Mesendoderm (in vitro differentiated cells): ENCODE measurements around the gene SRGAP3.

Source experiments
- DNase-seq: peaks from one replicate; pipeline ENCODE4 v3.0.0; 2013
- H2AK5ac ChIP-seq: 2 replicates; pipeline ENCODE4 v1.6.1; 2013; ENCODE audit warnings: low read length, inconsistent platforms
- H2BK120ac ChIP-seq: 2 replicates; pipeline ENCODE4 v1.6.1; 2013; ENCODE audit warnings: low read depth, mild to moderate bottlenecking, low read length, moderate library complexity, mixed read lengths
- H2BK15ac ChIP-seq: replicated peaks from 2 replicates; pipeline ENCODE4 v1.6.1; 2013; ENCODE audit warnings: low read depth, mild to moderate bottlenecking, moderate library complexity
- H2BK5ac ChIP-seq: 2 replicates; pipeline ENCODE4 v1.6.1; 2013; ENCODE audit warnings: low read length, inconsistent platforms
- H3K18ac ChIP-seq: 2 replicates; pipeline ENCODE4 v1.6.1; 2013; ENCODE audit warnings: mild to moderate bottlenecking, low read length, mixed read lengths
- H3K23ac ChIP-seq: one replicate; pipeline ENCODE4 v1.6.1; 2013; ENCODE audit warnings: low read length
- H3K27ac ChIP-seq: 2 replicates; pipeline ENCODE4 v1.5.1; 2013; ENCODE audit warnings: low read depth, mild to moderate bottlenecking, inconsistent platforms, low read length, moderate library complexity
- H3K27me3 ChIP-seq: 2 replicates; pipeline ENCODE4 v1.6.1; 2013; ENCODE audit warnings: low read length, control low read depth, mild to moderate bottlenecking, inconsistent platforms; ENCODE audit not compliant: insufficient read depth, poor library complexity
- H3K36me3 ChIP-seq: 2 replicates; pipeline ENCODE4 v1.6.1; 2013; ENCODE audit warnings: low read length, inconsistent platforms; ENCODE audit not compliant: control insufficient read depth, insufficient read depth
- H3K4ac ChIP-seq: one replicate; pipeline ENCODE4 v1.6.1; 2013; ENCODE audit warnings: low read depth, mild to moderate bottlenecking, low read length, moderate library complexity
- H3K4me1 ChIP-seq: 2 replicates; pipeline ENCODE4 v1.6.1; 2013; ENCODE audit warnings: low read depth, low read length, inconsistent platforms; ENCODE audit not compliant: control insufficient read depth
- H3K4me2 ChIP-seq: 2 replicates; pipeline ENCODE4 v1.6.1; 2013; ENCODE audit warnings: low read length
- H3K4me3 ChIP-seq: 2 replicates; pipeline ENCODE4 v1.5.1; 2013; ENCODE audit warnings: mild to moderate bottlenecking, low read length
- H3K56ac ChIP-seq: one replicate; pipeline ENCODE4 v1.6.1; 2013; ENCODE audit warnings: low read length
- H3K79me1 ChIP-seq: 2 replicates; pipeline ENCODE4 v1.6.1; 2013; ENCODE audit warnings: low read length, inconsistent platforms
- H3K79me2 ChIP-seq: 2 replicates; pipeline ENCODE4 v1.6.1; 2013; ENCODE audit warnings: mild to moderate bottlenecking, low read length; ENCODE audit not compliant: control insufficient read depth, insufficient read depth
- H3K9ac ChIP-seq: 2 replicates; pipeline ENCODE4 v1.6.1; 2013; ENCODE audit warnings: low read length, inconsistent platforms
- H4K5ac ChIP-seq: one replicate; pipeline ENCODE4 v1.6.1; 2013; ENCODE audit warnings: low read length
- H4K8ac ChIP-seq: one replicate; pipeline ENCODE4 v1.6.1; 2013; ENCODE audit warnings: low read depth, mild to moderate bottlenecking, control low read depth, low read length, moderate library complexity
- WGBS: extraction: QIAGEN DNeasy Blood & Tissue Kit; methylation state at CpG from one replicate; pipeline ENCODE4 v1.1.7; 2013; ENCODE audit warnings: low lambda C conversion rate, missing lambda C conversion rate; ENCODE audit not compliant: insufficient coverage; ENCODE audit errors: extremely low coverage; 5-methylcytosine and 5-hydroxymethylcytosine counted together

The SRGAP3 gene

GRCh38 chr3:9020426-9020825 lies 229.0 kb downstream of the SRGAP3 start:
- Histone ChIP-seq H2BK120ac (no peak overlapping the region), H3K27me3 (no peaks in the 10 kb centered on the region), H3K4ac (no peak overlapping the region), H3K56ac (no peak overlapping the region), H3K4me3 (no peak overlapping the region), H2BK5ac (no peak overlapping the region), H2AK5ac (no peak overlapping the region), H3K79me2 (no peaks in the 10 kb centered on the region), H3K4me1 (no peaks in the 10 kb centered on the region), H3K27ac (no peak overlapping the region), H2BK15ac (no peak overlapping the region), H3K36me3 (no peaks in the 10 kb centered on the region), H3K9ac (no peak overlapping the region), H4K8ac (no peak overlapping the region), H3K18ac (no peak overlapping the region), H3K23ac (no peak overlapping the region), H3K79me1 (no peaks in the 10 kb centered on the region), H3K4me2 (no peak overlapping the region), H4K5ac (no peak overlapping the region)
- DNase-seq, result no peak
- no CpG with 5 or more reads among the region's 6 CpGs for WGBS

GRCh38 chr3:9019259-9019961 lies 230.0 kb downstream of the SRGAP3 start:
- Histone ChIP-seq H4K5ac (no peak overlapping the region), H3K9ac (no peak overlapping the region), H3K18ac (no peak overlapping the region), H3K27me3 (no peaks in the 10 kb centered on the region), H2BK15ac (no peak overlapping the region), H2BK5ac (no peak overlapping the region), H3K23ac (no peak overlapping the region), H3K79me2 (no peaks in the 10 kb centered on the region), H2BK120ac (no peak overlapping the region), H3K4me1 (no peaks in the 10 kb centered on the region), H4K8ac (no peak overlapping the region), H3K4ac (no peak overlapping the region), H3K4me3 (no peak overlapping the region), H3K27ac (no peak overlapping the region), H3K56ac (no peak overlapping the region), H3K4me2 (no peak overlapping the region), H2AK5ac (no peak overlapping the region), H3K79me1 (no peaks in the 10 kb centered on the region), H3K36me3 (no peaks in the 10 kb centered on the region)
- no CpG with 5 or more reads among the region's 5 CpGs for WGBS
- no peak for DNase-seq

- no peak overlapping the region for H2AK5ac ChIP-seq
These were observed 234.2 kb downstream of the SRGAP3 start for GRCh38 chr3:9015250-9015649.

GRCh38 chr3:9013782-9014563 lies 235.5 kb downstream of the SRGAP3 start:
- Histone ChIP-seq H3K79me2 (no peaks in the 10 kb centered on the region), H2BK15ac (no peak overlapping the region), H3K4ac (no peak overlapping the region), H3K4me3 (no peak overlapping the region), H3K9ac (no peak overlapping the region), H3K23ac (no peak overlapping the region), H2AK5ac (no peak overlapping the region), H3K4me1 (no peaks in the 10 kb centered on the region), H4K5ac (no peak overlapping the region), H3K79me1 (no peaks in the 10 kb centered on the region), H2BK120ac (no peak overlapping the region), H4K8ac (no peak overlapping the region), H2BK5ac (no peak overlapping the region), H3K27ac (no peak overlapping the region), H3K36me3 (no peaks in the 10 kb centered on the region), H3K4me2 (no peak overlapping the region), H3K27me3 (no peaks in the 10 kb centered on the region), H3K56ac (no peak overlapping the region), H3K18ac (no peak overlapping the region)
- DNase-seq, result no peak
- no CpG with 5 or more reads among the region's 15 CpGs for WGBS

More at GRCh38 chr3:9015250-9015649, 234.2 kb downstream of the SRGAP3 start:
- Histone ChIP-seq H2BK5ac (no peak overlapping the region), H3K18ac (no peak overlapping the region), H3K23ac (no peak overlapping the region), H3K27ac (no peak overlapping the region), H3K27me3 (no peaks in the 10 kb centered on the region), H3K4me2 (no peak overlapping the region), H2BK15ac (no peak overlapping the region), H3K9ac (no peak overlapping the region), H3K4me3 (no peak overlapping the region), H3K4ac (no peak overlapping the region), H3K36me3 (no peaks in the 10 kb centered on the region), H4K5ac (no peak overlapping the region), H3K79me1 (no peaks in the 10 kb centered on the region), H3K4me1 (no peaks in the 10 kb centered on the region), H2BK120ac (no peak overlapping the region), H3K56ac (no peak overlapping the region), H3K79me2 (no peaks in the 10 kb centered on the region), H4K8ac (no peak overlapping the region)
- no peak for DNase-seq
- WGBS, result no CpG with 5 or more reads among the region's 7 CpGs

GRCh38 chr3:9012521-9012920 lies 236.9 kb downstream of the SRGAP3 start:
- Histone ChIP-seq H3K4me3 (no peak overlapping the region), H2BK120ac (no peak overlapping the region), H3K27ac (no peak overlapping the region), H3K79me2 (no peaks in the 10 kb centered on the region), H3K79me1 (no peaks in the 10 kb centered on the region), H4K5ac (no peak overlapping the region), H4K8ac (no peak overlapping the region), H3K56ac (no peak overlapping the region), H3K23ac (no peak overlapping the region), H3K36me3 (no peaks in the 10 kb centered on the region), H2BK5ac (no peak overlapping the region), H3K4me1 (no peaks in the 10 kb centered on the region), H2BK15ac (no peak overlapping the region), H3K4ac (no peak overlapping the region), H3K27me3 (no peaks in the 10 kb centered on the region), H2AK5ac (no peak overlapping the region), H3K18ac (no peak overlapping the region), H3K9ac (no peak overlapping the region), H3K4me2 (no peak overlapping the region)
- no peak for DNase-seq
- WGBS, result no CpG with 5 or more reads among the region's 2 CpGs
